ENCODE data around the gene ZCWPW2.

ZCWPW2 gene

GRCh38 chr3:28348629-28349468 is at the start of gene ZCWPW2, which contains the start of gene AZI2:
TSS of gene ZCWPW2 (plus strand) at chr3:28348721. CDS start at chr3:28413069, 64,348 bp downstream.
TSS of gene AZI2 (minus strand) at chr3:28348824. CDS start at chr3:28340617, 8,207 bp downstream.
- peak; percentile 32 for TF ChIP-seq CTCF (conservative IDR thresholded peaks at IDR 0.05)
- H3K27ac ChIP-seq, result peak within 1 kb of the TSS; percentile 97

GRCh38 chr3:28299705-28300104 is 48.8 kb upstream of the ZCWPW2 start:
- no peak for TF ChIP-seq CTCF (conservative IDR thresholded peaks at IDR 0.05)
- H3K27ac ChIP-seq, result no peak overlapping the region

- no peak for TF ChIP-seq CTCF (conservative IDR thresholded peaks at IDR 0.05)
- H3K27ac ChIP-seq, result no peak overlapping the region
These were observed 48.1 kb upstream of the ZCWPW2 start for GRCh38 chr3:28300345-28300962.

- no peak for TF ChIP-seq CTCF (conservative IDR thresholded peaks at IDR 0.05)
- H3K27ac ChIP-seq, result no peak overlapping the region
These were observed 46.8 kb upstream of the ZCWPW2 start for GRCh38 chr3:28301688-28302087.

- no peak for TF ChIP-seq CTCF (conservative IDR thresholded peaks at IDR 0.05)
- H3K27ac ChIP-seq, result no peak overlapping the region
These were observed 40.3 kb upstream of the ZCWPW2 start for GRCh38 chr3:28308196-28308595.

GRCh38 chr3:28315711-28316110 is 32.8 kb upstream of the ZCWPW2 start:
- no peak for TF ChIP-seq CTCF (conservative IDR thresholded peaks at IDR 0.05)
- no peak overlapping the region for H3K27ac ChIP-seq

GRCh38 chr3:28316226-28316625 is 32.3 kb upstream of the ZCWPW2 start:
- H3K27ac ChIP-seq, result no peak overlapping the region
- TF ChIP-seq CTCF (conservative IDR thresholded peaks at IDR 0.05), result no peak
